K562 (cell line): ENCODE results near the gene PSMD8. TPM values are rescaled to one million over a fixed set of nuclear protein-coding genes. Genes with fewer than 3 reads are reported as not detected.
A peak's percentile ranks its signal among the peaks of the same experiment; 100 is the strongest.

Experiments
- CCNT2 ChIP-seq: IDR thresholded peaks from 2 replicates; pipeline ENCODE4 v1.6.1; 2011; ENCODE audit warnings: borderline replicate concordance, low read depth, mild to moderate bottlenecking, moderate library complexity, mixed read lengths, low read length; ENCODE audit not compliant: insufficient read length; ENCODE audit errors: extremely low read depth
- HCFC1 ChIP-seq: IDR thresholded peaks from 2 replicates; pipeline ENCODE4 v1.6.1; 2012; ENCODE audit warnings: low read depth, low read length, improper control_type of control experiment
- HDAC3 ChIP-seq: fragments of 450-650 bp; IDR thresholded peaks from 2 replicates; pipeline ENCODE4 v1.6.1; 2018; ENCODE audit warnings: borderline replicate concordance, mild to moderate bottlenecking, moderate library complexity; ENCODE audit not compliant: partially characterized antibody
- HIVEP1 ChIP-seq: fragments of 250-450 bp; sonication (Bioruptor Pico); IDR thresholded peaks from 2 replicates; pipeline ENCODE4 v1.4.0; 2020; ENCODE audit warnings: mild to moderate bottlenecking
- HNRNPK ChIP-seq: fragments of 200-400 bp; formaldehyde crosslinking; IDR thresholded peaks from one replicate; pipeline ENCODE4 v1.6.1; 2018; ENCODE audit warnings: mild to moderate bottlenecking, low read depth, low read length; ENCODE audit not compliant: poor library complexity, severe bottlenecking
- KDM1A ChIP-seq, 2 experiments: fragments of 450-650 bp; IDR thresholded peaks; 2 replicates each; pipeline ENCODE4 v1.6.1; 2016; ENCODE audit warnings: mild to moderate bottlenecking in 2 of 2
- KLF1 ChIP-seq: fragments of 450-650 bp; IDR thresholded peaks from 2 replicates; pipeline ENCODE4 v1.6.1; 2016; ENCODE audit warnings: missing genetic modification characterization, missing compliant biosample characterization
- LEF1 ChIP-seq: fragments of 450-650 bp; IDR thresholded peaks from 2 replicates; pipeline ENCODE4 v1.6.1; 2016; ENCODE audit warnings: mild to moderate bottlenecking
- NCOR1 ChIP-seq: fragments of 450-650 bp; IDR thresholded peaks from 2 replicates; pipeline ENCODE4 v1.6.1; 2016; ENCODE audit warnings: mild to moderate bottlenecking, moderate library complexity
- NONO ChIP-seq, 2 experiments: fragments of 200-400 bp in 1 of 2; fragments of 450-650 bp in 1 of 2; formaldehyde crosslinking in 1 of 2; IDR thresholded peaks; 2 replicates each; pipeline ENCODE4 v1.6.1; 2017; ENCODE audit warnings: low read depth in 2 of 2, mild to moderate bottlenecking in 2 of 2, moderate library complexity in 2 of 2, low read length in 1 of 2
- PHB ChIP-seq: fragments of 250-450 bp; sonication (Bioruptor Pico); IDR thresholded peaks from 2 replicates; pipeline ENCODE4 v1.5.0; 2021
- PHF21A ChIP-seq: fragments of 450-650 bp; IDR thresholded peaks from 2 replicates; pipeline ENCODE4 v1.6.1; 2017; ENCODE audit warnings: low read depth, borderline replicate concordance
- RCOR1 ChIP-seq, 2 experiments: IDR thresholded peaks; 2 replicates each; pipeline ENCODE4 v1.6.1; 2012; ENCODE audit warnings: low read depth in 2 of 2, low read length in 2 of 2, borderline replicate concordance in 1 of 2, improper control_type of control experiment in 1 of 2
- RNF2 ChIP-seq: sonication (generic); IDR thresholded peaks from 2 replicates; pipeline ENCODE4 v1.6.1; 2016
- SOX6 ChIP-seq: fragments of 450-650 bp; IDR thresholded peaks from 2 replicates; pipeline ENCODE4 v1.6.1; 2014; ENCODE audit warnings: mild to moderate bottlenecking
- TBL1XR1 ChIP-seq, 2 experiments: IDR thresholded peaks; 2 replicates each; pipeline ENCODE4 v1.6.1; 2012; ENCODE audit warnings: improper control_type of control experiment in 2 of 2, low read length in 2 of 2, mild to moderate bottlenecking in 1 of 2
- VEZF1 ChIP-seq: fragments of 200-800 bp; sonication (Bioruptor generic); IDR thresholded peaks from 2 replicates; pipeline ENCODE4 v1.6.1; 2017; ENCODE audit warnings: missing genetic modification characterization, missing compliant biosample characterization
- polyA plus RNA-seq, 8 experiments: library from polyadenylated mRNA; depleted of rRNA in 4 of 8; stranded (reverse) in 5 of 8; unstranded in 3 of 8; fragments of >200 nt; fragmentation: Nextera tagmentation in 2 of 8; fragmentation: Illumina TruSeq in 1 of 8; extraction: Ambion mirVana in 2 of 8; extraction: Trizol in 1 of 8; gene quantifications; 2 replicates each; pipeline versions ENCODE4 v1.2.1 to v1.2.3, GENCODE V29; 2011 to 2014; ENCODE audit warnings: inconsistent platforms in 1 of 8, missing spikeins in 1 of 8
- total RNA-seq, 7 experiments: library from RNA; depleted of rRNA in 6 of 7; stranded (reverse); fragments of >200 nt in 6 of 7; fragmentation: Illumina TruSeq in 2 of 7; extraction: Trizol in 2 of 7; gene quantifications; 2 replicates each; pipeline versions ENCODE4 v1.2.1 to v1.2.3, GENCODE V29; 2011 to 2021; ENCODE audit warnings: low replicate concordance in 1 of 7
- TF ChIP-seq, protein P1 (sequence below): fragments of 450-650 bp; IDR thresholded peaks from 2 replicates; pipeline ENCODE4 v1.6.1; 2018; ENCODE audit not compliant: partially characterized antibody
- TF ChIP-seq, protein P2 (sequence below): sonication (generic); formaldehyde crosslinking; IDR thresholded peaks from 2 replicates; pipeline ENCODE4 v1.8.0; 2022; ENCODE audit warnings: mild to moderate bottlenecking, missing genetic modification reagents
- TF ChIP-seq, protein P3 (sequence below), 2 experiments: IDR thresholded peaks; 2 replicates each; pipeline ENCODE4 v1.6.1; 2012; ENCODE audit warnings: improper control_type of control experiment in 2 of 2, low read depth in 2 of 2, low read length in 2 of 2, borderline replicate concordance in 1 of 2

The PSMD8 gene
- total and polyA plus RNA-seq, 9 of the 15 experiments (the other 6 are each of a cell fraction or from before 2014, with no cell fraction given): 130 to 583 (median 315) TPM

GRCh38 chr19:38412961-38413360, 38.6 kb downstream of the PSMD8 start (continued):
- TF ChIP-seq PHF21A (peak; percentile 81; the same call in 1 of the 2 replicates), RNF2 (peak; percentile 56; the same call in 1 of the 2 replicates), VEZF1 (CRISPR knock-in tag) (peak; percentile 58), LEF1 (peak; percentile 82), HIVEP1 (no peak), HNRNPK (no peak), TBL1XR1 (IDR thresholded peaks at IDR 0.05; ENCODE audit: low read length in 2 of 2) (peak; percentile 40 to 54; a peak in 2 of 4 replicates), CCNT2 (peak; percentile 57), NCOR1 (peak; percentile 88), SOX6 (peak; percentile 75), PHB (no peak), RCOR1 (IDR thresholded peaks at IDR 0.05; ENCODE audit: borderline replicate concordance in 1 of 2, low read depth in 2 of 2, low read length in 2 of 2) (peak in 1 of 2 experiments; percentile 92; a peak in 2 of 4 replicates), HCFC1 (peak; percentile 18; the same call in 1 of the 2 replicates), KLF1 (tag) (no peak), NONO (IDR thresholded peaks at IDR 0.05; ENCODE audit: low read depth in 2 of 2, low read length in 1 of 2) (0 out of 4 replicates have a peak, but pooled peaks of 1 of the 2 experiments have one; percentile 41), HDAC3 (peak; percentile 68), KDM1A (IDR thresholded peaks at IDR 0.05) (peak; percentile 17 to 63; a peak in 3 of 4 replicates)
- TF ChIP-seq, protein P1, sequence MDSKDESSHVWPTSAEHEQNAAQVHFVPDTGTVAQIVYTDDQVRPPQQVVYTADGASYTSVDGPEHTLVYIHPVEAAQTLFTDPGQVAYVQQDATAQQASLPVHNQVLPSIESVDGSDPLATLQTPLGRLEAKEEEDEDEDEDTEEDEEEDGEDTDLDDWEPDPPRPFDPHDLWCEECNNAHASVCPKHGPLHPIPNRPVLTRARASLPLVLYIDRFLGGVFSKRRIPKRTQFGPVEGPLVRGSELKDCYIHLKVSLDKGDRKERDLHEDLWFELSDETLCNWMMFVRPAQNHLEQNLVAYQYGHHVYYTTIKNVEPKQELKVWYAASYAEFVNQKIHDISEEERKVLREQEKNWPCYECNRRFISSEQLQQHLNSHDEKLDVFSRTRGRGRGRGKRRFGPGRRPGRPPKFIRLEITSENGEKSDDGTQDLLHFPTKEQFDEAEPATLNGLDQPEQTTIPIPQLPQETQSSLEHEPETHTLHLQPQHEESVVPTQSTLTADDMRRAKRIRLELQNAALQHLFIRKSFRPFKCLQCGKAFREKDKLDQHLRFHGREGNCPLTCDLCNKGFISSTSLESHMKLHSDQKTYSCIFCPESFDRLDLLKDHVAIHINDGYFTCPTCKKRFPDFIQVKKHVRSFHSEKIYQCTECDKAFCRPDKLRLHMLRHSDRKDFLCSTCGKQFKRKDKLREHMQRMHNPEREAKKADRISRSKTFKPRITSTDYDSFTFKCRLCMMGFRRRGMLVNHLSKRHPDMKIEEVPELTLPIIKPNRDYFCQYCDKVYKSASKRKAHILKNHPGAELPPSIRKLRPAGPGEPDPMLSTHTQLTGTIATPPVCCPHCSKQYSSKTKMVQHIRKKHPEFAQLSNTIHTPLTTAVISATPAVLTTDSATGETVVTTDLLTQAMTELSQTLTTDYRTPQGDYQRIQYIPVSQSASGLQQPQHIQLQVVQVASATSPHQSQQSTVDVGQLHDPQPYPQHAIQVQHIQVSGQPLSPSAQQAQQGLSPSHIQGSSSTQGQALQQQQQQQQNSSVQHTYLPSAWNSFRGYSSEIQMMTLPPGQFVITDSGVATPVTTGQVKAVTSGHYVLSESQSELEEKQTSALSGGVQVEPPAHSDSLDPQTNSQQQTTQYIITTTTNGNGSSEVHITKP: peak; percentile 79
- TF ChIP-seq, protein P2, sequence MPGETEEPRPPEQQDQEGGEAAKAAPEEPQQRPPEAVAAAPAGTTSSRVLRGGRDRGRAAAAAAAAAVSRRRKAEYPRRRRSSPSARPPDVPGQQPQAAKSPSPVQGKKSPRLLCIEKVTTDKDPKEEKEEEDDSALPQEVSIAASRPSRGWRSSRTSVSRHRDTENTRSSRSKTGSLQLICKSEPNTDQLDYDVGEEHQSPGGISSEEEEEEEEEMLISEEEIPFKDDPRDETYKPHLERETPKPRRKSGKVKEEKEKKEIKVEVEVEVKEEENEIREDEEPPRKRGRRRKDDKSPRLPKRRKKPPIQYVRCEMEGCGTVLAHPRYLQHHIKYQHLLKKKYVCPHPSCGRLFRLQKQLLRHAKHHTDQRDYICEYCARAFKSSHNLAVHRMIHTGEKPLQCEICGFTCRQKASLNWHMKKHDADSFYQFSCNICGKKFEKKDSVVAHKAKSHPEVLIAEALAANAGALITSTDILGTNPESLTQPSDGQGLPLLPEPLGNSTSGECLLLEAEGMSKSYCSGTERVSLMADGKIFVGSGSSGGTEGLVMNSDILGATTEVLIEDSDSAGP (CRISPR knock-in tag): no peak
- TF ChIP-seq, protein P3, sequence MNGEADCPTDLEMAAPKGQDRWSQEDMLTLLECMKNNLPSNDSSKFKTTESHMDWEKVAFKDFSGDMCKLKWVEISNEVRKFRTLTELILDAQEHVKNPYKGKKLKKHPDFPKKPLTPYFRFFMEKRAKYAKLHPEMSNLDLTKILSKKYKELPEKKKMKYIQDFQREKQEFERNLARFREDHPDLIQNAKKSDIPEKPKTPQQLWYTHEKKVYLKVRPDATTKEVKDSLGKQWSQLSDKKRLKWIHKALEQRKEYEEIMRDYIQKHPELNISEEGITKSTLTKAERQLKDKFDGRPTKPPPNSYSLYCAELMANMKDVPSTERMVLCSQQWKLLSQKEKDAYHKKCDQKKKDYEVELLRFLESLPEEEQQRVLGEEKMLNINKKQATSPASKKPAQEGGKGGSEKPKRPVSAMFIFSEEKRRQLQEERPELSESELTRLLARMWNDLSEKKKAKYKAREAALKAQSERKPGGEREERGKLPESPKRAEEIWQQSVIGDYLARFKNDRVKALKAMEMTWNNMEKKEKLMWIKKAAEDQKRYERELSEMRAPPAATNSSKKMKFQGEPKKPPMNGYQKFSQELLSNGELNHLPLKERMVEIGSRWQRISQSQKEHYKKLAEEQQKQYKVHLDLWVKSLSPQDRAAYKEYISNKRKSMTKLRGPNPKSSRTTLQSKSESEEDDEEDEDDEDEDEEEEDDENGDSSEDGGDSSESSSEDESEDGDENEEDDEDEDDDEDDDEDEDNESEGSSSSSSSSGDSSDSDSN (IDR thresholded peaks at IDR 0.05; ENCODE audit: borderline replicate concordance in 1 of 2, low read depth in 2 of 2, low read length in 2 of 2): peak; percentile 49 to 90; a peak in 3 of 4 replicates
